Subcutaneous abdominal adipose tissue (tissue), 5 donors: Measurements from ENCODE around the gene ZDHHC22.

Experiments used
- H3K27ac ChIP-seq: one replicate; pipeline ENCODE4 v1.7.0; 2013; ENCODE audit warnings: low read depth, mild to moderate bottlenecking, inconsistent platforms, low read length, moderate library complexity
- H3K27me3 ChIP-seq, 5 donors: one replicate each; pipeline ENCODE4 v1.7.0; 2013; ENCODE audit warnings: low read length in 5 of 5, inconsistent platforms in 1 of 5; ENCODE audit not compliant: control insufficient read depth in 5 of 5, insufficient read depth in 4 of 5
- H3K36me3 ChIP-seq, 5 donors: one replicate each; pipeline ENCODE4 v1.7.0; 2013; ENCODE audit warnings: low read length in 5 of 5; ENCODE audit not compliant: control insufficient read depth in 5 of 5, insufficient read depth in 5 of 5
- H3K4me1 ChIP-seq, 5 donors: one replicate each; pipeline ENCODE4 v1.7.0; 2013; ENCODE audit warnings: low read length in 5 of 5, mild to moderate bottlenecking in 3 of 5, moderate library complexity in 1 of 5; ENCODE audit not compliant: control insufficient read depth in 5 of 5, insufficient read depth in 5 of 5
- H3K4me3 ChIP-seq, 5 donors: one replicate each; pipeline ENCODE4 v1.7.0; 2013; ENCODE audit warnings: low read length in 5 of 5, low read depth in 1 of 5
- H3K9ac ChIP-seq, 5 donors: one replicate each; pipeline ENCODE4 v1.7.0; 2013; ENCODE audit warnings: low read length in 5 of 5, mild to moderate bottlenecking in 4 of 5, moderate library complexity in 3 of 5
- H3K9me3 ChIP-seq, 5 donors: one replicate each; pipeline ENCODE4 v1.7.0; 2013; ENCODE audit warnings: low read length in 5 of 5; ENCODE audit not compliant: control insufficient read depth in 5 of 5
- donor health status: healthy.
- donor health status: healthy.
- donor health status: healthy.
- donor health status: healthy.
- donor health status: healthy.

ZDHHC22 gene

GRCh38 chr14:77158175-77158881 lies 16.7 kb upstream of the ZDHHC22 start:
- Histone ChIP-seq H3K27me3 (peaks cover 9 to 27% (median 22%) of the 10 kb centered on the region in 5 donors), H3K4me1 (peaks cover 5 to 12% (median 7%) of the 10 kb centered on the region in 5 donors), H3K4me3 (peak overlapping the region in 1 of 5 donors; percentile 24), H3K27ac (no peak overlapping the region), H3K9me3 (no peaks in the 10 kb centered on the region), H3K9ac (no peak overlapping the region), H3K36me3 (no peaks in the 10 kb centered on the region)

DNA sequence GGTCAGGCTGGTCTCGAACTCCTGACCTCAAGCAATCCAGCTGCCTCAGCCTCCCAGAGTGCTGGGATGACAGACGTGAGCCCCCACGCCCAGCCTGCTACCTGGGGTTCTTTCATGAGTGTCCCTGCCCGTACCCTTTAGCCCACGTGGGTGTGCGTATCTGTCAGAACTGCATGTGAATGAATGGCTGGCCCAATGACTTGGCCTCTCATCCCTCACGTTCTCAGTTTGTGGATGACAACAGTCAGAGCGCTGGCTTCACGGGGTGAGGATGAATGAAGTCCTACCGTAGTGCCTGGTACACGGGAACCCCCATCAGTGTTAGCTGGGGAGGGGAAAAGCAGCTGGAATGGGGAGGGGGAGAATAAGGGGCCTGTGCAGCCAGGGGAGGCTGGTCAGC lies 16.1 kb upstream of the ZDHHC22 start:
- H3K36me3 ChIP-seq = no peaks in the 10 kb centered on the region
- H3K27me3 ChIP-seq = peaks cover 9 to 31% (median 22%) of the 10 kb centered on the region in 5 donors
- no peak overlapping the region for H3K9ac ChIP-seq
- H3K4me3 ChIP-seq = no peak overlapping the region
- no peaks in the 10 kb centered on the region for H3K9me3 ChIP-seq
- H3K4me1 ChIP-seq = peaks cover 5 to 12% (median 7%) of the 10 kb centered on the region in 5 donors
- no peak overlapping the region for H3K27ac ChIP-seq

- Histone ChIP-seq H3K4me3 (no peak overlapping the region), H3K27me3 (peaks cover 5 to 28% (median 23%) of the 10 kb centered on the region in 5 donors), H3K9ac (no peak overlapping the region), H3K4me1 (peaks cover 5 to 12% (median 7%) of the 10 kb centered on the region in 5 donors), H3K9me3 (no peaks in the 10 kb centered on the region), H3K27ac (no peak overlapping the region), H3K36me3 (no peaks in the 10 kb centered on the region)
Measured at GRCh38 chr14:77155083-77155482, 13.5 kb upstream of the ZDHHC22 start.

DNA sequence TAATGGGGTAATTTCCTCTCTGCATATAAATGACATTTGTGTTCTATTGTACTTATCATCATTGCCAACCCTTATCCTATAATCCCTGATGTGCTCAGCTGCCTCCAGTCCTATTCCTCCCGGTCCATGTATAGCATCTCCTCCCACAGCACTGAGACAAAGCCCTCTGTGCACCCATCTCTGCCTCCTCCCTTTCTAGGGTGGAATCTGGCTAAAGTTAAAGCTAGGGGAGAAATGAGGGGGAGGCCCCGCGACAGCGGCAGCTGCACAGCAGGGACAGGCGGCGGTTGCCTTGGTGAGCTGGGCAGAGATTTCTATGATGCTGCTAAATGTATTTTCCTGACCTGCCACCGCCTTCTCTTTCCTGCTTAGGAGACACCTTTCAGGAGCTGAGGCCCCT lies 12.8 kb upstream of the ZDHHC22 start:
- Histone ChIP-seq H3K4me1 (peaks cover 5 to 12% (median 7%) of the 10 kb centered on the region in 5 donors), H3K9ac (no peak overlapping the region), H3K9me3 (no peaks in the 10 kb centered on the region), H3K27ac (no peak overlapping the region), H3K4me3 (no peak overlapping the region), H3K36me3 (no peaks in the 10 kb centered on the region), H3K27me3 (peaks cover 5 to 28% (median 23%) of the 10 kb centered on the region in 5 donors)

GRCh38 chr14:77153802-77154201 lies 12.2 kb upstream of the ZDHHC22 start:
- H3K36me3 ChIP-seq = no peaks in the 10 kb centered on the region
- H3K27ac ChIP-seq = no peak overlapping the region

GRCh38 chr14:77151918-77152588 lies 10.5 kb upstream of the ZDHHC22 start:
- Histone ChIP-seq H3K9ac (no peak overlapping the region), H3K4me1 (no peaks in the 10 kb centered on the region), H3K36me3 (no peaks in the 10 kb centered on the region), H3K4me3 (no peak overlapping the region), H3K27ac (no peak overlapping the region), H3K9me3 (peaks cover 0 to 3% (median 0%) of the 10 kb centered on the region in 5 donors), H3K27me3 (peaks cover 5 to 19% (median 14%) of the 10 kb centered on the region in 5 donors)

More at GRCh38 chr14:77153802-77154201, 12.2 kb upstream of the ZDHHC22 start:
- Histone ChIP-seq H3K9me3 (no peaks in the 10 kb centered on the region), H3K4me3 (no peak overlapping the region), H3K9ac (no peak overlapping the region), H3K27me3 (peaks cover 5 to 23% (median 23%) of the 10 kb centered on the region in 5 donors), H3K4me1 (peaks cover 5 to 12% (median 7%) of the 10 kb centered on the region in 5 donors)

DNA sequence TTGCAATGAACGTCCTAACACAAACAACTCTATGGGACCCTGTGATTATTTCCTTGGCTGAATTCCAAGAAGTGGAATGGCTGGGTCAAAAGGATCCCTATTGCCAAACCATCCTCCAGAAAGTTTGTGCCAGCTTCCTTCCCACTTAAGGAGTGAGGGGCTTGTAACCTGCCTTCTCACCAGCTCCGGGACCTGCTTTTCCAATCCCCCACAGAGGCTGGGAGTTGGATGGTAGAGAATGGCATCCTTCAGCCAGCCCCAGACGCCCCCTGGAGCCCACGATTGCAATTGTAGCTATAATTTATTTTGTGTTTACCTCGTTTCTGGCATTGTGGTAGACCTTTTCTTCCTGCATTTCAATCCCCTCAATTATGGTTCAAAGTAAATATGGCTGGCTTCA lies 9.7 kb upstream of the ZDHHC22 start:
- Histone ChIP-seq H3K27me3 (peaks cover 6 to 23% (median 18%) of the 10 kb centered on the region in 5 donors), H3K27ac (no peak overlapping the region), H3K4me3 (no peak overlapping the region)

GRCh38 chr14:77148510-77149231 lies 7.1 kb upstream of the ZDHHC22 start:
- no peak overlapping the region for H3K27ac ChIP-seq
- H3K9ac ChIP-seq = no peak overlapping the region
- no peak overlapping the region for H3K4me3 ChIP-seq
- no peaks in the 10 kb centered on the region for H3K4me1 ChIP-seq
- no peaks in the 10 kb centered on the region for H3K36me3 ChIP-seq
- H3K27me3 ChIP-seq = peaks cover 12 to 32% (median 27%) of the 10 kb centered on the region in 5 donors
- peaks cover 0 to 3% (median 0%) of the 10 kb centered on the region in 5 donors for H3K9me3 ChIP-seq

More for the DNA sequence above, 9.7 kb upstream of the ZDHHC22 start:
- H3K9me3 ChIP-seq = peaks cover 0 to 3% (median 0%) of the 10 kb centered on the region in 5 donors
- no peak overlapping the region for H3K9ac ChIP-seq
- H3K36me3 ChIP-seq = no peaks in the 10 kb centered on the region
- no peaks in the 10 kb centered on the region for H3K4me1 ChIP-seq

- Histone ChIP-seq H3K9me3 (peaks cover 0 to 3% (median 0%) of the 10 kb centered on the region in 5 donors), H3K27ac (no peak overlapping the region), H3K27me3 (peaks cover 26 to 49% (median 44%) of the 10 kb centered on the region in 5 donors), H3K36me3 (no peaks in the 10 kb centered on the region), H3K4me3 (no peak overlapping the region), H3K4me1 (peaks cover 0 to 8% (median 6%) of the 10 kb centered on the region in 5 donors), H3K9ac (no peak overlapping the region)
Measured at GRCh38 chr14:77145975-77146740, 4.6 kb upstream of the ZDHHC22 start.
